ENCODE results near the gene PAPPA. TPM values are rescaled to one million over a fixed set of nuclear protein-coding genes. Genes with fewer than 3 reads are reported as not detected.

Gene PAPPA
- total RNA-seq, 2 experiments from 2014 or later = not detected

DNA sequence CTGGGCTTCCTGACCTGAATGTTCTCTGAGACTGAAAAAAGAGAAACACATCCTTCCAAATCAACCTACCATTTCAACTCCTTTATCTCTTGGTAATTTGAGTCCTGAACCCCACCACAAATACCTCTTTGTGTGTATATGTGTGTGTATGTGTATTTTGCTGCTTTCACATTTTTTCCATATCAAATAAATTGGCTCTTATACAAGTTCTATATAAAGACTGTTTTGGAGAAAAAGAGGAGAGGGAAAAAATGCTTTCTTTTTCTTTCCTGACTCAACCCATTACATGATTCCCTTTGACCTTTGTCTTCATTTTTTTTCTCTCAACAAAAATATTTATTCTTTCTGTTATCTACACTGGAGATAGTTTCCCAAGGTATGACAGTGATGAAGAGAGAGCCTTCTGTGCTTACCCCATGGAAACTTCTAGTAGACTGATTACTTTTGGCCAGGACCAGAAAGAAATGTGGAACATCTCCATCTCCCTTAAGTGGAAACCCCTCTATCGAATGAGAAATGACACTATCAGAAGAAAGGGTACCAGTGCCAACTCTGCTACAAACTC lies 85.3 kb downstream of the PAPPA start:
- ChIA-PET CTCF (no interaction called here), POLR2A (no interaction called here)
- no peak for ATAC-seq
- Mint-ChIP-seq H3K4me1 (no peaks in the 10 kb centered on the region), H3K4me3 (no peak overlapping the region), H3K9me3 (ENCODE audit: low read depth) (no peaks in the 10 kb centered on the region), H3K27me3 (peaks cover 3% of the 10 kb centered on the region), H3K27ac (no peak overlapping the region), H3K36me3 (ENCODE audit: low read depth) (no peaks in the 10 kb centered on the region)
- no peak for DNase-seq
- intact Hi-C loops (cut with DNase I, micrococcal nuclease) = no loop called here

DNA sequence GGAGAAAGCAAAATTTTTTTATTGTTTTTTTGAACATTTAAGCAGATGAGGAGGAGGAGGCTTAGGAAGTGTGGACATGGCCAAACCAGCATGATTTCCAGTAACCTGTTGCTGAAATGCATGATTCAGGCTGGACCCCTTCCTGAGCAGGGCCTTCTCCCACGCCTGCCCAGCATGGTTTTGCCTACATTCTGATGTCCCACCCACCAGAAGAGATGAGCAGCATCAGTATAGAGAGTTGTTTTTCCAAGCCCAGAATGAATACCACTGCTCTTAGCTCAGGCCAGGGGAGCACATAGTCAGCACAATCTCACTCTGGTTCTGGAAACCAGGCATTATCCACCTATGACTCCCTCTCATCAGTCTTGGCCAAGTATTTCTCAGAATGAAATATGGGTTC lies 90.1 kb downstream of the PAPPA start:
- no peak overlapping the region for H3K4me3 Mint-ChIP-seq
- peaks cover 2% of the 10 kb centered on the region for H3K27me3 Mint-ChIP-seq
- H3K4me1 Mint-ChIP-seq = no peaks in the 10 kb centered on the region
- ChIA-PET CTCF (no interaction called here), POLR2A (no interaction called here)
- ATAC-seq (no peak), DNase-seq (no peak)
- intact Hi-C loops (cut with DNase I, micrococcal nuclease) = no loop called here
- H3K27ac Mint-ChIP-seq = no peak overlapping the region
- no peaks in the 10 kb centered on the region for H3K36me3 Mint-ChIP-seq (ENCODE audit: low read depth)
- H3K9me3 Mint-ChIP-seq (ENCODE audit: low read depth) = no peaks in the 10 kb centered on the region

DNA sequence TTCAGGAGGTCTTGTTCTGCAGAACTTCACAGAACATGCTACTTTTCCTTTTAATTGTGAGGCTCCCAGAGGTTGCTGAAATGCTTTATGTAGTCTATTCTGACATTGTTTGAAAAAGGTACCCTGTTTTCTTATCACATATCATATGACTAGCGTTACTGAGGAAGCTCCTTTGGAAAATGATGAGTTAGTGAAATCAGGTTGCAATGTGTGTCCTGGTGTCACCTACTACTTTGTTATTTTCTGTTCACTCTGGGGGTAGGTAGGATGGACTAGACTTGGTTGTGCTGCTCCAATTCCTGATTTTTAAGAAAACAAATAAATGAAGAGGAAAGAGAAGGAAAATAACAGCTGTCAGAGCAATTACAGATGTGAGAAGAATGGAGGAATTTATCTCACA lies 93.7 kb downstream of the PAPPA start:
- no peaks in the 10 kb centered on the region for H3K4me1 Mint-ChIP-seq
- CTCF ChIA-PET = interaction anchor here (1.0 kb wide), 1 partner anchor 9 kb away, joined by 4 read pairs; no protein-coding TSS in a partner anchor
- DNase-seq = no peak

DNA sequence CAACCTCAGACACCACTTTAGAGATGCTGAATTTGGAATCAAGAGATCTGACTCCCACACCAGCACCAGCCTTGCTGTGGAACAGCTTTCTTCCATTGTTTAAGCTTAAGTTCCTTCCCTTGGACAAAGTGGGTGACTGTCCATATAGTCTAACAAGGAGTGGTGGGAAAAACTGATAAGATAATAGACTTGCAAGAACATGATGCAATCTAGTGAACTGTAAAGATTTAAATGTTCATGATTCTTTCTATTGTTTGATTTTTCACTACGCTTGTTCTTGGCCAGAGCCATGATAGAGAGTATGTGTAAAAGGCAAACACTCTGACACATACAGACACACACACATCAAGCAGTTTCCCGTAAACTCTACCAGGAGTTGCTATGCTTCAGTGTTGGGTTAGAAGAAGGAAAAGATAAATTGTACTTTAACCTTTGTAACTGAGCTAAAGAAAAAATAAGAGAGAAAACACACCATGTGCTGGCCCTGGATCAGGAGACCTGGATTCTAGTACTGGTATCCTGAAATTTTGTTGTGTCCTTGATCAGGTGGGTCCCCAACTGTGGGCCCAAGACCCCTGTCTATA lies 94.3 kb downstream of the PAPPA start:
- no peak for DNase-seq
- no peak overlapping the region for H3K4me3 Mint-ChIP-seq
- peaks cover 2% of the 10 kb centered on the region for H3K27me3 Mint-ChIP-seq
- no peak for ATAC-seq
- no peak overlapping the region for H3K27ac Mint-ChIP-seq
- H3K9me3 Mint-ChIP-seq (ENCODE audit: low read depth) = no peaks in the 10 kb centered on the region
- ChIA-PET POLR2A (no interaction called here), CTCF (interaction anchor here (1.0 kb wide), 1 partner anchor 9 kb away, joined by 4 read pairs; no protein-coding TSS in a partner anchor)
- intact Hi-C loops (cut with DNase I, micrococcal nuclease) = no loop called here
- no peaks in the 10 kb centered on the region for H3K4me1 Mint-ChIP-seq
- no peaks in the 10 kb centered on the region for H3K36me3 Mint-ChIP-seq (ENCODE audit: low read depth)

More for the DNA sequence above, 93.7 kb downstream of the PAPPA start:
- intact Hi-C loops (cut with DNase I, micrococcal nuclease) = no loop called here
- Mint-ChIP-seq H3K27me3 (peaks cover 2% of the 10 kb centered on the region), H3K9me3 (ENCODE audit: low read depth) (no peaks in the 10 kb centered on the region), H3K4me3 (no peak overlapping the region), H3K36me3 (ENCODE audit: low read depth) (no peaks in the 10 kb centered on the region), H3K27ac (no peak overlapping the region)
- no peak for ATAC-seq
- POLR2A ChIA-PET = no interaction called here

GRCh38 chr9:116250891-116251290 lies 97.3 kb downstream of the PAPPA start:
- ChIA-PET POLR2A (no interaction called here), CTCF (interaction anchor here (0.5 to 1.4 kb wide), 4 partner anchors 11 to 657 kb away, joined by 3 to 5 read pairs (median 4); no protein-coding TSS in a partner anchor)
- Mint-ChIP-seq H3K27ac (no peak overlapping the region), H3K4me1 (no peaks in the 10 kb centered on the region), H3K4me3 (no peak overlapping the region), H3K36me3 (ENCODE audit: low read depth) (no peaks in the 10 kb centered on the region), H3K27me3 (peaks cover 3% of the 10 kb centered on the region), H3K9me3 (ENCODE audit: low read depth) (no peaks in the 10 kb centered on the region)
- intact Hi-C loops (cut with DNase I, micrococcal nuclease) = no loop called here
- ATAC-seq = no peak
- DNase-seq = no peak

- no peak for DNase-seq
- POLR2A ChIA-PET = no interaction called here
- ATAC-seq = no peak
- H3K27me3 Mint-ChIP-seq = peaks cover 3% of the 10 kb centered on the region
- no peak overlapping the region for H3K4me3 Mint-ChIP-seq
- intact Hi-C loops (cut with DNase I, micrococcal nuclease) = no loop called here
- H3K9me3 Mint-ChIP-seq (ENCODE audit: low read depth) = no peaks in the 10 kb centered on the region
- H3K4me1 Mint-ChIP-seq = no peaks in the 10 kb centered on the region
- H3K27ac Mint-ChIP-seq = no peak overlapping the region
- no peaks in the 10 kb centered on the region for H3K36me3 Mint-ChIP-seq (ENCODE audit: low read depth)
- CTCF ChIA-PET = interaction anchor here (1.0 to 1.4 kb wide), 2 partner anchors 11 to 13 kb away, joined by 3 to 5 read pairs; no protein-coding TSS in a partner anchor
Observed at GRCh38 chr9:116251366-116251765, 97.8 kb downstream of the PAPPA start.

- Mint-ChIP-seq H3K4me1 (no peaks in the 10 kb centered on the region), H3K27ac (no peak overlapping the region)
- POLR2A ChIA-PET = no interaction called here
Observed at GRCh38 chr9:116260531-116260930, 106.9 kb downstream of the PAPPA start.

DNA sequence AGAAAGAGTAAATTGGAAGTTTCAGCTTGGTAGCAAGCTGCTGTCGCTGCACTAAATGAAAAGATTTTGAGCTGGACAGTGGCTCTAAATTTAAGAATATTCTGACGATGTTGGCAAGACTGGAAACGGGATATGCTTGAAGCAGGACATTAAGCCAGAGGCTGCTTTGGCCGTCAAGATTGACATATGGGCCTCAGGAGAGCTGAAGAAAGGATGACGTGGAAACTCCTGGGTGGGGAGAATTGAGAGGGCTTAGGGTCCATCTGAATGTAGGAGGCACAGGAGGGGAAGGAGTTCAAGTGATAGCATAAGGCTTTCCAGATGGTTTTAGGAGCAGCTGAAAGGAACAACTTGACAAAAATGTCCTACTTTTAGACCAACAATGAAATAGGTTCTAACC lies 108.9 kb downstream of the PAPPA start:
- DNase-seq (no peak), ATAC-seq (no peak)
- ChIA-PET POLR2A (no interaction called here), CTCF (interaction anchor here (0.6 to 1.6 kb wide), 3 partner anchors 12 to 194 kb away, joined by 4 to 5 read pairs (median 4); no protein-coding TSS in a partner anchor)
- no peak overlapping the region for H3K4me3 Mint-ChIP-seq
- H3K27ac Mint-ChIP-seq = no peak overlapping the region
- peaks cover 5% of the 10 kb centered on the region for H3K27me3 Mint-ChIP-seq
- H3K9me3 Mint-ChIP-seq (ENCODE audit: low read depth) = no peaks in the 10 kb centered on the region
- no peaks in the 10 kb centered on the region for H3K36me3 Mint-ChIP-seq (ENCODE audit: low read depth)
- H3K4me1 Mint-ChIP-seq = no peaks in the 10 kb centered on the region
- intact Hi-C loops (cut with DNase I, micrococcal nuclease) = no loop called here

More at GRCh38 chr9:116260531-116260930, 106.9 kb downstream of the PAPPA start:
- intact Hi-C loops (cut with DNase I, micrococcal nuclease) = no loop called here
- Mint-ChIP-seq H3K9me3 (ENCODE audit: low read depth) (no peaks in the 10 kb centered on the region), H3K27me3 (peaks cover 5% of the 10 kb centered on the region), H3K4me3 (no peak overlapping the region), H3K36me3 (ENCODE audit: low read depth) (no peaks in the 10 kb centered on the region)
- ATAC-seq (no peak), DNase-seq (no peak)
- CTCF ChIA-PET = no interaction called here

- CTCF ChIA-PET = interaction anchor here (0.7 kb wide), 1 partner anchor 14 kb away, joined by 3 read pairs; no protein-coding TSS in a partner anchor
- POLR2A ChIA-PET = no interaction called here
Observed at GRCh38 chr9:116264361-116264760, 110.8 kb downstream of the PAPPA start.

GRCh38 chr9:116267021-116267420 lies 113.4 kb downstream of the PAPPA start:
- Mint-ChIP-seq H3K4me1 (no peaks in the 10 kb centered on the region), H3K4me3 (no peak overlapping the region), H3K36me3 (ENCODE audit: low read depth) (no peaks in the 10 kb centered on the region), H3K27me3 (peaks cover 5% of the 10 kb centered on the region), H3K27ac (no peak overlapping the region), H3K9me3 (ENCODE audit: low read depth) (no peaks in the 10 kb centered on the region)
- ATAC-seq (no peak), DNase-seq (no peak)
- ChIA-PET POLR2A (no interaction called here), CTCF (no interaction called here)
- intact Hi-C loops (cut with DNase I, micrococcal nuclease) = no loop called here

More at GRCh38 chr9:116264361-116264760, 110.8 kb downstream of the PAPPA start:
- Mint-ChIP-seq H3K36me3 (ENCODE audit: low read depth) (no peaks in the 10 kb centered on the region), H3K4me3 (no peak overlapping the region), H3K27me3 (peaks cover 5% of the 10 kb centered on the region), H3K27ac (no peak overlapping the region), H3K9me3 (ENCODE audit: low read depth) (no peaks in the 10 kb centered on the region), H3K4me1 (no peaks in the 10 kb centered on the region)
- intact Hi-C loops (cut with DNase I, micrococcal nuclease) = no loop called here
- DNase-seq (no peak), ATAC-seq (no peak)

DNA sequence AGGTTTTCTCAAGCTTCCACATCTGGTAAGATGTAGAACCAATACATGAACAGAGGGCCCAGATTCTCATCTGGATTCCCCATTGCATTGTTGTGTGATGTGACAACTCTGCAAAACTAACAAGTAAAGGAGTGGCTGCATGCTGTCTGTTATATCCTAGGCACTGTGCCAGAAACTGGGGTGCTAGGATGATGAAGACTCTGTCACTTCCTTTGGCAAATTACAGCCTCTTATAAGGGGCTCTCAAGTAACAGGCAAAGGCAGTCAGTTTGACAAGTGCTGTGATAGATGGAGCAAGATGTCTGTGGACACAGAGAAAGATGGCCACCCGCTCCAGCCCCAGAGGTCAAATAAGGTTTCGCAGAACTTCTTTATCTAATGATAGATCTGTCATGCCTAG lies 115.7 kb downstream of the PAPPA start:
- H3K4me1 Mint-ChIP-seq = no peaks in the 10 kb centered on the region
- H3K27ac Mint-ChIP-seq = no peak overlapping the region
- ATAC-seq (no peak), DNase-seq (no peak)
- POLR2A ChIA-PET = no interaction called here
- no peaks in the 10 kb centered on the region for H3K36me3 Mint-ChIP-seq (ENCODE audit: low read depth)
- H3K27me3 Mint-ChIP-seq = peaks cover 3% of the 10 kb centered on the region
- CTCF ChIA-PET = no interaction called here
- no peaks in the 10 kb centered on the region for H3K9me3 Mint-ChIP-seq (ENCODE audit: low read depth)
- intact Hi-C loops (cut with DNase I, micrococcal nuclease) = no loop called here
- H3K4me3 Mint-ChIP-seq = no peak overlapping the region

GRCh38 chr9:116270546-116270945 lies 117.0 kb downstream of the PAPPA start:
- intact Hi-C loops (cut with DNase I, micrococcal nuclease) = no loop called here
- ChIA-PET CTCF (no interaction called here), POLR2A (no interaction called here)
- DNase-seq (no peak), ATAC-seq (no peak)
- Mint-ChIP-seq H3K4me1 (no peaks in the 10 kb centered on the region), H3K36me3 (ENCODE audit: low read depth) (no peaks in the 10 kb centered on the region), H3K27me3 (peaks cover 5% of the 10 kb centered on the region), H3K27ac (no peak overlapping the region), H3K9me3 (ENCODE audit: low read depth) (no peaks in the 10 kb centered on the region), H3K4me3 (no peak overlapping the region)
